ENCODE results near the gene MYO1D.

MYO1D gene

GRCh38 chr17:32672711-32673110 lies 204.2 kb downstream of the MYO1D start:
- no peak for TF ChIP-seq CTCF (IDR thresholded peaks at IDR 0.05; ENCODE audit: low read depth, low read length, missing control alignments)
- no peak for DNase-seq (ENCODE audit: extremely low read depth, low read depth)
- H3K4me3 ChIP-seq (replicated peaks; ENCODE audit: low read depth, low read length): no peak overlapping the region

DNA sequence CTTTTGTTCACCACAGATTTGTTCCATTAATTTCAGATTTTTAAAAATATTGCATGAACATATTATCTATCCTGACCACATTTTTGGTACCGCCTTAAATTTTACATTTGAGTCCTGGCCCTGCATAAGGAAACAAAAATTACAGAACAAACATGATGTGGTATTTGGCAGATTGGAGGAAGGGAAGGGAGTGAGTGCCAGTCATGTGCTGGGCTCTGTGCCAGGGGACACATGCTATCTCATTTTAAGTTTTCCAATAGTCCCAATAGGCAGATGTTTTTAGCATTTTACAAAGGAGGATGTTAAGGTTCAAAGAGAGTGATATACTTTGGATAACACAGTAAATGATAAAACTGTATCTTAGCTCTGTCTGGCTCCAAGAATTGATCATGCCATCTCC lies 205.0 kb downstream of the MYO1D start:
- no peak overlapping the region for H3K4me3 ChIP-seq (replicated peaks; ENCODE audit: low read depth, low read length)
- no peak for DNase-seq (ENCODE audit: extremely low read depth, low read depth)
- no peak for TF ChIP-seq CTCF (IDR thresholded peaks at IDR 0.05; ENCODE audit: low read depth, low read length, missing control alignments)

DNA sequence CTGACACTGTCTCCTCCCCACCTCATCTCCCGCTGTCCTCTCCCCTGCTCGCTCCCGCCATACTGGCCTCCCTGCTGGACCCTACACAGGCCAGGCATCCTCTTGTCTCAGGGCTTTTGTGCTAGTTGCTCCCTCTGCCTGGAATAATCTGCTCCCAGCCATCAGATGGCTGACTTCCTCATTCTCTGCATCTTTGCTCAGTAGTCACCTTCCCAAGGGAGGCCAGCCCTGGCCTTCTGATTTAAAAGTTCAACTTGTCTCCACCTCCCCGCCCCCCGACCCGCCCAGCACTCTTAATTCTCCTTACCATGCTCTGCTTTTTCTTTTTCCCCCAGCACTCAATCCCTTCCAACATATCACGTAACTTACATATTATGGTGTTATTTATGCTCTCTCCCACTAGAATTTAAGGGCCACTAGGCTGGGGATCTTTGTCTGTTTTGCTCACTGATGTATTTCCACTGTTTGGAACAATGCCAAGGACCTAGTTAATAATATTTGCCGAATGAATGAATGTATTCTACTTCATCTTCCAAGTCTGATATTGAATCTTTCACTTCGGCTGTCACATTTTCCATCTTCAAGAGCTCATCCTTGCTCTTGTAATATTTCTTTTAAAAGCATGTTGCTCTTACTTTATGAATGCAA lies 211.9 kb downstream of the MYO1D start:
- no peak for TF ChIP-seq CTCF (IDR thresholded peaks at IDR 0.05; ENCODE audit: low read depth, low read length, missing control alignments)
- no peak for DNase-seq (ENCODE audit: extremely low read depth, low read depth)
- H3K4me3 ChIP-seq (replicated peaks; ENCODE audit: low read depth, low read length): no peak overlapping the region

DNA sequence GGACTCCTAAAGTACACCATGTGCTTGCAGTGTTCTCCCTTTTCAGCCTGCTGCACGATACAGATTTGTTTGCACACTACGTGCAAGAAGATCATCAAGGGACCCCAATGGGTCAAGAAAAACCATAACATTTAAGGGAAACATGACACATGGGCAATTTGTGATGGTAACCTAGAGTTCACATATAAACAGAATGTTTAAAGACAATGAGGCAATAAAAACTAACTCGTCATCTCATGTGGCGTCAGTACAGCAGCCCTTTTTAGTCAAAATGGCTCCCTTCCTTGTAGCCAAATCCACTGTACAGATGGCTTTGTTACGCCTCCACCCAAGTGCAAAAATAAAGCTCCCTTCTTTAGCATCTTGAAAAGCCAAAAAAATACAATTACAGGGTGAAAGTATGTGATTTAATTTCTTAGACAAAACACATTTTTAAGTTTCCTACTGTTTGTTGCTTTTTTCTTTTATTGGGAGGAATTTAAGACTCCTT lies 216.4 kb downstream of the MYO1D start:
- no peak for DNase-seq (ENCODE audit: extremely low read depth, low read depth)
- H3K4me3 ChIP-seq (replicated peaks; ENCODE audit: low read depth, low read length): no peak overlapping the region
- no peak for TF ChIP-seq CTCF (IDR thresholded peaks at IDR 0.05; ENCODE audit: low read depth, low read length, missing control alignments)

- peak; percentile 95 for TF ChIP-seq CTCF (IDR thresholded peaks at IDR 0.05; ENCODE audit: low read depth, low read length, missing control alignments)
- H3K4me3 ChIP-seq (replicated peaks; ENCODE audit: low read depth, low read length): no peak overlapping the region
- DNase-seq (ENCODE audit: extremely low read depth, low read depth): peak; percentile 52
Observed at GRCh38 chr17:32659419-32659842, 217.5 kb downstream of the MYO1D start.

DNA sequence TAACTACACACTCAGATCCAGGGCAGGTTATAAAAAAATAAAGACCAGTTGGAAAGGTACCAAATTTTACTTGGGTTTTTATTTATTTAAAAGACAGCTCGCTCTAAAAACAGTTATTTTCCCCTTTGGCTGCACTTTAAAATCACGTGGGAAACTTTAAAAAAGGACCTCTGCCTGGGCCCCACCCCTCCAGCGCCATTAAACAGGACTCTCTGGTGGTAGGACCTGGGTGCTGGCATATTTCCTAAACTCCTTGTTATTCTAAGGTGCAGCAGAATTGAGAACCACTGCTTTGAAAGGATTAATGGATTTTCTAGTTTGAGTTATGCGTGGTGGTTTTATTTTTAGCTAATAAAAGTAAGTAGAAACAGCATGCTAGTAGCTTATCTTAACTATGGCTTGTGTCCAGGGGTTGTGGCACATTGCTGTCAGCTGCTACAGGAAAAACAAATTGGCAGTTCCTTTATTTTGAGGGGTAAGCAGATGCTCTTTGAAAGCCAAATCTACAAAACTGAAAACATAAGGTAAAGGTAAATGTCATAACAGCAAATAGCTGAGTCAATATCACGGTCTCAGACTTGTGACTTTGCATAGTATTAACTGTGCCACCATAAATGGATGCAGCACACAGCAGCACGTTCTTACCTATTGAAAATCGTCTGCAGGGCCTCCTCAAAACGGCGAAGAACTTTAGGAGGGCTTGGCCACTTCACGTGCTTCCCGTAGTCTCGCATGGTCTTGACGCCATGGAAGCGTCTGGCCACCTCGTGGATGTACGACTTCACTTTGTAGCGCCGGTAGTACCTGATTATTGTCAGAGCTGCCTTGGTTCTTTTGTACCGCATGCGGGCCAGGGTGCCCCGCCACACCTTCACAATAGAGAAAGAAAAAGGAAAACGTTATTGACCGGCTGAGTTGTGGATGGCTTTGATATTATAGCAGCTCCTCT lies 218.2 kb downstream of the MYO1D start:
- TF ChIP-seq CTCF (IDR thresholded peaks at IDR 0.05; ENCODE audit: low read depth, low read length, missing control alignments): no peak
- H3K4me3 ChIP-seq (replicated peaks; ENCODE audit: low read depth, low read length): no peak overlapping the region
- no peak for DNase-seq (ENCODE audit: extremely low read depth, low read depth)
